ENCODE data around the gene CCDC38. TPM values are rescaled to one million over a fixed set of nuclear protein-coding genes. Genes with fewer than 3 reads are reported as not detected.

Gene CCDC38
- polyA plus RNA-seq, 1 donor from 2014 or later, result not detected

DNA sequence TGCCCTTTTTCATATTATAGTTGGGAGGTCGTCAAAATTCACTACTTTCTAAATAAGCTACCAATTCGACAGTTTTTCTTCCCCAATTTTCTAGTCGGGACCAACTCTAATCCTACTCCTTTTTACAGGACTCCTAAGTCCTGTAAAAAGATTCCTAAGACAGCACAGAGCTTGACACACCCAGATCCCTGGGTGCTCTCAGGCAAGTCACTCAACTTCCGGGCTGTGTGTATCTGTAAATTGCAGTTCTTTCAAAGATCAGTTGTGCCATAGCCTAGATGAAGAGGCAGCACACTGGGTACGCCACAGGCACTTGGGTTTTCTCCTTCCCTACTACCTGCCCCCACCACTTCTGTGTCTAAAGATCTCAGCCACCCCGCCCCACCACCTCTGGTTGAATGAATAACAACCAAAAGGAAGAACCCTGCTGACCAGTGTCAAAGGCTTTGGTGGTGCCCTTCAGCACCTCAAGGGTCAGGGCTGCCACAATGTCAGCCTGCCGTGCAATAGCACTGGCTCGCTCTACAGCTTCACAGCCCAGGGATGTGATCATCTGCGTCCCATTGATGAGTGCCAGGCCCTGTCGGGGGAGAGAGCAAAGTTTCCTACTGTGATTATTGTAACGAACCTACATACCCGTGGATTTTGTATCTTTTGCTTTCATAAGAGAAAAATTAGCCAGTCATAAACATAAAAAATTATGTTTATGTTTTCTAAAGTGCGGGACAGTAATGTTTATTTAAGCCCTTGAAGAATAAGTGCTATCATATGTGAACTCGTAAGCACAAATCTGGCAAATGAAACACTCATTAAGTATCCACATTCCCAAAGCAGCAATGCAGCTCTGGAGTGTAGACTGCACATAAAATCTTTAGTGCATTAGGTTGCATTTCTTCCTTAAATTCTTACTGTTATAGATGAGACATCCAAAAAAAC lies 44.5 kb upstream of the CCDC38 start:
- Histone ChIP-seq H3K9ac (ENCODE audit: low read length) (no peak overlapping the region), H3K36me3 (ENCODE audit: insufficient read depth, low read length) (no peaks in the 10 kb centered on the region), H3F3A (ENCODE audit: insufficient read depth, low read length, poor library complexity, severe bottlenecking) (no peaks in the 10 kb centered on the region), H3K9me3 (ENCODE audit: low read length) (no peaks in the 10 kb centered on the region), H4K20me1 (ENCODE audit: insufficient read depth) (no peaks in the 10 kb centered on the region), H3K79me2 (replicated peaks; ENCODE audit: insufficient read depth, low read length) (no peaks in the 10 kb centered on the region), H3K9me2 (ENCODE audit: insufficient read depth, low read length) (no peaks in the 10 kb centered on the region), H3K27me3 (ENCODE audit: insufficient read depth, low read depth, low read length) (no peaks in the 10 kb centered on the region), H2AFZ (ENCODE audit: low read depth, low read length) (no peak overlapping the region), H3K4me3 (ENCODE audit: low read length) (no peak overlapping the region), H3K4me2 (ENCODE audit: low read length) (no peak overlapping the region), H3K27ac (ENCODE audit: low read length) (no peak overlapping the region)
- no peak for TF ChIP-seq TAF1 (IDR thresholded peaks at IDR 0.05; ENCODE audit: low read depth)
- TF ChIP-seq MXI1 (conservative IDR thresholded peaks at IDR 0.05; ENCODE audit: poor library complexity, severe bottlenecking), result no peak
- TF ChIP-seq EP300 (conservative IDR thresholded peaks at IDR 0.05; ENCODE audit: poor library complexity, severe bottlenecking), result no peak

GRCh38 chr12:95984682-95985081 lies 42.3 kb upstream of the CCDC38 start:
- Histone ChIP-seq H3K79me2 (replicated peaks; ENCODE audit: insufficient read depth, low read length) (no peaks in the 10 kb centered on the region), H3K27me3 (ENCODE audit: insufficient read depth, low read depth, low read length) (no peaks in the 10 kb centered on the region), H3K4me2 (ENCODE audit: low read length) (no peak overlapping the region), H3K27ac (ENCODE audit: low read length) (no peak overlapping the region), H3K4me3 (ENCODE audit: low read length) (no peak overlapping the region), H4K20me1 (ENCODE audit: insufficient read depth) (no peaks in the 10 kb centered on the region), H3F3A (ENCODE audit: insufficient read depth, low read length, poor library complexity, severe bottlenecking) (no peaks in the 10 kb centered on the region), H3K9me2 (ENCODE audit: insufficient read depth, low read length) (no peaks in the 10 kb centered on the region), H2AFZ (ENCODE audit: low read depth, low read length) (no peak overlapping the region), H3K9me3 (ENCODE audit: low read length) (no peaks in the 10 kb centered on the region), H3K9ac (ENCODE audit: low read length) (no peak overlapping the region), H3K36me3 (ENCODE audit: insufficient read depth, low read length) (no peaks in the 10 kb centered on the region)
- TF ChIP-seq EZH2 (IDR thresholded peaks at IDR 0.05; ENCODE audit: borderline replicate concordance, insufficient read depth, low read length, poor library complexity, severe bottlenecking) (no peak), SMC3 (conservative IDR thresholded peaks at IDR 0.05; ENCODE audit: poor library complexity) (no peak), EP300 (conservative IDR thresholded peaks at IDR 0.05; ENCODE audit: poor library complexity, severe bottlenecking) (no peak), POLR2AphosphoS5 (IDR thresholded peaks at IDR 0.05) (no peak), TAF1 (IDR thresholded peaks at IDR 0.05; ENCODE audit: low read depth) (no peak), RAD21 (conservative IDR thresholded peaks at IDR 0.05) (no peak), MXI1 (conservative IDR thresholded peaks at IDR 0.05; ENCODE audit: poor library complexity, severe bottlenecking) (no peak)
- TF ChIP-seq, protein P1, sequence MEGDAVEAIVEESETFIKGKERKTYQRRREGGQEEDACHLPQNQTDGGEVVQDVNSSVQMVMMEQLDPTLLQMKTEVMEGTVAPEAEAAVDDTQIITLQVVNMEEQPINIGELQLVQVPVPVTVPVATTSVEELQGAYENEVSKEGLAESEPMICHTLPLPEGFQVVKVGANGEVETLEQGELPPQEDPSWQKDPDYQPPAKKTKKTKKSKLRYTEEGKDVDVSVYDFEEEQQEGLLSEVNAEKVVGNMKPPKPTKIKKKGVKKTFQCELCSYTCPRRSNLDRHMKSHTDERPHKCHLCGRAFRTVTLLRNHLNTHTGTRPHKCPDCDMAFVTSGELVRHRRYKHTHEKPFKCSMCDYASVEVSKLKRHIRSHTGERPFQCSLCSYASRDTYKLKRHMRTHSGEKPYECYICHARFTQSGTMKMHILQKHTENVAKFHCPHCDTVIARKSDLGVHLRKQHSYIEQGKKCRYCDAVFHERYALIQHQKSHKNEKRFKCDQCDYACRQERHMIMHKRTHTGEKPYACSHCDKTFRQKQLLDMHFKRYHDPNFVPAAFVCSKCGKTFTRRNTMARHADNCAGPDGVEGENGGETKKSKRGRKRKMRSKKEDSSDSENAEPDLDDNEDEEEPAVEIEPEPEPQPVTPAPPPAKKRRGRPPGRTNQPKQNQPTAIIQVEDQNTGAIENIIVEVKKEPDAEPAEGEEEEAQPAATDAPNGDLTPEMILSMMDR (IDR thresholded peaks at IDR 0.05; ENCODE audit: poor library complexity, severe bottlenecking), result no peak
- TF ChIP-seq, protein P2, sequence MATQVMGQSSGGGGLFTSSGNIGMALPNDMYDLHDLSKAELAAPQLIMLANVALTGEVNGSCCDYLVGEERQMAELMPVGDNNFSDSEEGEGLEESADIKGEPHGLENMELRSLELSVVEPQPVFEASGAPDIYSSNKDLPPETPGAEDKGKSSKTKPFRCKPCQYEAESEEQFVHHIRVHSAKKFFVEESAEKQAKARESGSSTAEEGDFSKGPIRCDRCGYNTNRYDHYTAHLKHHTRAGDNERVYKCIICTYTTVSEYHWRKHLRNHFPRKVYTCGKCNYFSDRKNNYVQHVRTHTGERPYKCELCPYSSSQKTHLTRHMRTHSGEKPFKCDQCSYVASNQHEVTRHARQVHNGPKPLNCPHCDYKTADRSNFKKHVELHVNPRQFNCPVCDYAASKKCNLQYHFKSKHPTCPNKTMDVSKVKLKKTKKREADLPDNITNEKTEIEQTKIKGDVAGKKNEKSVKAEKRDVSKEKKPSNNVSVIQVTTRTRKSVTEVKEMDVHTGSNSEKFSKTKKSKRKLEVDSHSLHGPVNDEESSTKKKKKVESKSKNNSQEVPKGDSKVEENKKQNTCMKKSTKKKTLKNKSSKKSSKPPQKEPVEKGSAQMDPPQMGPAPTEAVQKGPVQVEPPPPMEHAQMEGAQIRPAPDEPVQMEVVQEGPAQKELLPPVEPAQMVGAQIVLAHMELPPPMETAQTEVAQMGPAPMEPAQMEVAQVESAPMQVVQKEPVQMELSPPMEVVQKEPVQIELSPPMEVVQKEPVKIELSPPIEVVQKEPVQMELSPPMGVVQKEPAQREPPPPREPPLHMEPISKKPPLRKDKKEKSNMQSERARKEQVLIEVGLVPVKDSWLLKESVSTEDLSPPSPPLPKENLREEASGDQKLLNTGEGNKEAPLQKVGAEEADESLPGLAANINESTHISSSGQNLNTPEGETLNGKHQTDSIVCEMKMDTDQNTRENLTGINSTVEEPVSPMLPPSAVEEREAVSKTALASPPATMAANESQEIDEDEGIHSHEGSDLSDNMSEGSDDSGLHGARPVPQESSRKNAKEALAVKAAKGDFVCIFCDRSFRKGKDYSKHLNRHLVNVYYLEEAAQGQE (IDR thresholded peaks at IDR 0.05; ENCODE audit: borderline replicate concordance), result no peak

All from neural cell (in vitro differentiated cells).